Fibroblast of mammary gland (primary cell): ENCODE results near the gene LIX1.

Source experiments
- DNase-seq: peaks from one replicate; pipeline ENCODE4 v3.0.0-alpha.2; 2010; ENCODE audit warnings: low read depth
- H3K4me3 ChIP-seq: 2 replicates; pipeline ENCODE4 v1.5.1; 2011; ENCODE audit warnings: low read depth, mild to moderate bottlenecking, low read length, moderate library complexity; ENCODE audit not compliant: control insufficient read depth
- TF ChIP-seq, protein P1 (sequence below): conservative IDR thresholded peaks from 2 replicates; pipeline ENCODE4 v1.5.1; 2011; ENCODE audit warnings: low read depth, low read length, inconsistent platforms; ENCODE audit not compliant: control insufficient read depth, insufficient read depth

The LIX1 gene

DNA sequence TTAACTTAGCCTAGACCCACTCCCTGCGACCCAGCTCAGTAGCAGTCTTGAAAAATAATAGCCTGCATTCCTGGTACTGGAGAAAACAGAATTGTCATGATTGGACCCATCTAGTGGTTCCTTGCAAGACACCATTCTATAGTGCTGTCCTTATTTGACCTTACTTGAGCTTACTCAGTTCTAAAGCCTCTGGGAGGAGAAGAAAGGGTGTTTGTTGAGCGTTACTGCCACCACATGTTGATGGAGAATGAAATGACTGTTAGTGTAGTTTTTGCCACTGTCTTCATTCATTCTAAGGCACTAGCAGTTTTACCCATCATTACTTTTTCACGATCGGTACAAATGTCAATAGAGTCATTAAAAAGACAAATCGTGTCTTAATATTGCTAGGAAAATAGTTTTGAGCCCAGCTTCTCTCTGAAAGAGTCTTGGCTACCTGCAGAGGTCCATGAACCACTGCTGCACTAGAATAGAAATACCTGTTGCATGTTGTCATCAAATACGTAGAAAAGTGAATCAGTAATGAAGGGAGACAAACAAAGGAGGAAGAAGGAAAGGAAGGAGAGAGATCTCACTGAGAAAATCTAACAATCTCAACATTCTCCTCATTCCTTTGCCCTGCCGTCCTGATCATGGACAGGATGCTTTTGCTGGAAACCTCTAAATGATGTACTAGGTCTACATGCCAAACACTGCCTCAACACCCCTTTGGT is 96.0 kb downstream of the LIX1 start:
- TF ChIP-seq, protein P1, sequence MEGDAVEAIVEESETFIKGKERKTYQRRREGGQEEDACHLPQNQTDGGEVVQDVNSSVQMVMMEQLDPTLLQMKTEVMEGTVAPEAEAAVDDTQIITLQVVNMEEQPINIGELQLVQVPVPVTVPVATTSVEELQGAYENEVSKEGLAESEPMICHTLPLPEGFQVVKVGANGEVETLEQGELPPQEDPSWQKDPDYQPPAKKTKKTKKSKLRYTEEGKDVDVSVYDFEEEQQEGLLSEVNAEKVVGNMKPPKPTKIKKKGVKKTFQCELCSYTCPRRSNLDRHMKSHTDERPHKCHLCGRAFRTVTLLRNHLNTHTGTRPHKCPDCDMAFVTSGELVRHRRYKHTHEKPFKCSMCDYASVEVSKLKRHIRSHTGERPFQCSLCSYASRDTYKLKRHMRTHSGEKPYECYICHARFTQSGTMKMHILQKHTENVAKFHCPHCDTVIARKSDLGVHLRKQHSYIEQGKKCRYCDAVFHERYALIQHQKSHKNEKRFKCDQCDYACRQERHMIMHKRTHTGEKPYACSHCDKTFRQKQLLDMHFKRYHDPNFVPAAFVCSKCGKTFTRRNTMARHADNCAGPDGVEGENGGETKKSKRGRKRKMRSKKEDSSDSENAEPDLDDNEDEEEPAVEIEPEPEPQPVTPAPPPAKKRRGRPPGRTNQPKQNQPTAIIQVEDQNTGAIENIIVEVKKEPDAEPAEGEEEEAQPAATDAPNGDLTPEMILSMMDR: peak; percentile 18

DNA sequence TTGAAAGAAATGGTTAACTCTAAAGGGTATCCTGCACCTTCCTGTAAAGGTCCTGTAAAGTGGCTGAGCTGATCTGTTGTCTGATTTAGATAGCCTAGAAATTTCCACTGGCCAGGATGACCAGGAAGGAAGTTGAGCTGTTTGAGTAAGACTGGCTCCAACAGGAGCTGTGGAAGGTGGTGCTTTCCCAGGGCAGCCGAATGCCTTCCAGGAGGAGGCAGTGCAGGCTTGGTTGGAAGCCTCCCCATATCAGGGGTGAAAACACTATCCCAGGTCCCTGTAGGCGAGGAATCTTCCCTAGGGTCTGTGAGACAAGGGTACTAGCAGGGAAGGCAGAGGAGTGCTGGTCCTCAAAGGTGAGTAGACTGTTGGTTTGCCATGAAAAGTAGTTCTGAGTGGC is 98.4 kb downstream of the LIX1 start:
- DNase-seq: peak; percentile 33
- no peak overlapping the region for H3K4me3 ChIP-seq
- TF ChIP-seq, protein P1: peak; percentile 46

More for the DNA sequence above, 96.0 kb downstream of the LIX1 start:
- peak; percentile 48 for DNase-seq
- no peak overlapping the region for H3K4me3 ChIP-seq

DNA sequence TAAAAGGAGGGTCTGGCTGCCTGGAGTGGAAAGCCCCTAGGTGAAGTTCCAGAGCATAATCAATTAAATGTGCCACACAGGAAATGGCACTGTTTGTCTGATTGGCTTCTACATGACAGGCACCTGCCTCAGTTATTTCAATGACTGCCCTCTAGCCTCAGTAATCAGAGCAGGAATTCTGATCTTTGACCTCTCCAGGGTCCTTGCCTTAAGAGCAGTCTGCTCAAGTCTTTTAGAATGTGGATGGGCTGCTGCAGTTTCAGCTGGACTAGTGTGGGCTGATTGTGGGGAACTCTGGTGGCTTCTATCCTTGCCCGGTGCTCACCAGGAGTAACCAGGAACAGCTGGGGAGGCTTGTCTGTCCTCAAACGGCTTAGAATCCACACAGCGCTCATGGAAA is 98.9 kb downstream of the LIX1 start:
- H3K4me3 ChIP-seq: no peak overlapping the region
- TF ChIP-seq, protein P1: no peak
- no peak for DNase-seq

DNA sequence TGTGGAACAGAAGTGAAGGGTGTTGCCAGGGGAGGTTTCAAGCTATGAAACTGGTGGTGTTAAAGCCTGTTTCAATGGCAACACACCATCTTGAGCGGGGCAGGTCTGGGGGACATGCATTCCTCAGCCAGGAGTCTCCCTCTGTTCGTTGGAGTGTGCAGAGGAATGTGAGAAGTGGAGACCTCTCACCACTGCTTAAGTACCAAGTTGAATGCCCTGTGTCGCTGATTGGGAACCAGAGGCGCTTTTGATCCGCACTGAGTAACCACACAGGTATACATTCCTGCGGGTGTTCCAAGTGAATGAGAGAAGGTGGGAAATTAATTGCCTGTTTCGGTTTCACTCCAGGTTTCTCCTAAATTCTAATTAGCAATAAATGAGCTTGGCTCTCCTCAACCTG is 99.4 kb downstream of the LIX1 start:
- TF ChIP-seq, protein P1: no peak
- H3K4me3 ChIP-seq: no peak overlapping the region
- DNase-seq: no peak
